T-cell (primary cell): Measurements from ENCODE around the gene FTL. TPM values are rescaled to one million over a fixed set of nuclear protein-coding genes. Genes with fewer than 3 reads are reported as not detected.

ENCODE experiments used
- ATAC-seq, 4 experiments: fragments of 200-7000 bp in 3 of 4; fragments of 150-1000 bp in 1 of 4; cut with Tn5 transposase; replicated peaks in 1 of 4; 1 replicate in 3 of 4; 2 replicates in 1 of 4; pipeline ENCODE4 v1.10.0; 2021; ENCODE audit warnings: moderate library complexity in 3 of 4, mild to moderate bottlenecking in 2 of 4, moderate number of reproducible peaks in 1 of 4
- CTCF ChIA-PET, 2 donors: fragments of 300-600 bp; sonication (Branson Sonifier 250); formaldehyde crosslinking; loops; one replicate each; lab custom pipeline; 2022; ENCODE audit warnings: antibody characterized with exemption in 2 of 2; lab: Charles Lee
- POLR2A ChIA-PET, 2 donors: fragments of 300-600 bp; sonication (Branson Sonifier 250); formaldehyde crosslinking; loops; one replicate each; lab custom pipeline; 2022; ENCODE audit warnings: antibody characterized with exemption in 2 of 2; lab: Charles Lee
- DNase-seq, 35 experiments: peaks; one replicate each; pipeline versions ENCODE4 v3.0.0 to v3.0.0-alpha.2; 2013 to 2023
- H3K27ac ChIP-seq: one replicate; pipeline ENCODE4 v1.5.1; 2013; ENCODE audit warnings: low read length
- H3K27me3 ChIP-seq, 2 experiments: replicated peaks in 1 of 2; 1 replicate in 1 of 2; 2 replicates in 1 of 2; pipeline versions ENCODE4 v1.6.1 to v1.7.0; 2013; ENCODE audit warnings: low read length in 1 of 2, mixed read lengths in 1 of 2; ENCODE audit not compliant: control insufficient read depth in 2 of 2, insufficient read depth in 2 of 2; ENCODE audit errors: extremely low read depth in 1 of 2
- H3K36me3 ChIP-seq, 2 donors: 1 replicate in 1 of 2; 2 replicates in 1 of 2; pipeline versions ENCODE4 v1.6.1 to v1.7.0; 2013; ENCODE audit warnings: low read length in 1 of 2; ENCODE audit not compliant: control insufficient read depth in 2 of 2, insufficient read depth in 1 of 2; ENCODE audit errors: extremely low read depth in 1 of 2
- H3K4me1 ChIP-seq, 2 experiments: 1 replicate in 1 of 2; 2 replicates in 1 of 2; pipeline versions ENCODE4 v1.6.1 to v1.7.0; 2013; ENCODE audit warnings: low read length in 2 of 2, mixed read lengths in 1 of 2; ENCODE audit not compliant: insufficient read depth in 2 of 2, control insufficient read depth in 1 of 2; ENCODE audit errors: extremely low read depth in 1 of 2
- H3K4me3 ChIP-seq, 2 donors: 1 replicate in 1 of 2; 2 replicates in 1 of 2; pipeline versions ENCODE4 v1.5.1 to v1.7.0; 2013; ENCODE audit warnings: mild to moderate bottlenecking in 2 of 2, low read length in 1 of 2, moderate library complexity in 1 of 2; ENCODE audit not compliant: control insufficient read depth in 1 of 2; ENCODE audit errors: extremely low read depth in 1 of 2
- H3K9me3 ChIP-seq: 2 replicates; pipeline ENCODE4 v1.7.0; 2013
- H3K27ac Mint-ChIP-seq, 2 donors: one replicate each; pipeline ENCODE4 v1.8.0; 2020 to 2021; ENCODE audit warnings: mild to moderate bottlenecking in 2 of 2, mixed read lengths in 2 of 2
- H3K27me3 Mint-ChIP-seq, 2 donors: one replicate each; pipeline ENCODE4 v1.8.0; 2021 to 2022; ENCODE audit warnings: mixed read lengths in 2 of 2
- H3K36me3 Mint-ChIP-seq: one replicate; pipeline ENCODE4 v1.8.0; 2021; ENCODE audit warnings: mixed read lengths
- H3K4me1 Mint-ChIP-seq, 3 donors: one replicate each; pipeline ENCODE4 v1.8.0; 2020 to 2022; ENCODE audit warnings: mixed read lengths in 3 of 3, mild to moderate bottlenecking in 1 of 3
- H3K4me3 Mint-ChIP-seq, 3 donors: one replicate each; pipeline ENCODE4 v1.8.0; 2020 to 2022; ENCODE audit warnings: mild to moderate bottlenecking in 3 of 3, mixed read lengths in 3 of 3, moderate library complexity in 3 of 3
- H3K9me3 Mint-ChIP-seq, 3 donors: one replicate each; pipeline ENCODE4 v1.8.0; 2020 to 2022; ENCODE audit warnings: mixed read lengths in 3 of 3
- WGBS: methylation state at CpG from one replicate; pipeline ENCODE4 v1.1.5; 2013; ENCODE audit warnings: missing lambda C conversion rate; ENCODE audit not compliant: insufficient coverage; 5-methylcytosine and 5-hydroxymethylcytosine counted together
- total RNA-seq, 35 experiments: library from RNA in 6 of 35; stranded (reverse) in 6 of 35; fragments of 120-200 nt in 1 of 35; gene quantifications; one replicate each; pipeline versions ENCODE4 v1.2.1 to v1.2.4 and lab custom pipeline; 2013 to 2026

Gene FTL
- total RNA-seq, 5 donors from 2014 or later (not counting 1 experiment from before 2014, with no cell fraction given): 594 to 1,085 (median 906) TPM

- no peak overlapping the region for H3K27ac Mint-ChIP-seq
Measured at GRCh38 chr19:48970923-48971395, 5.8 kb downstream of the FTL start.

GRCh38 chr19:48975947-48976847 is 11.1 kb downstream of the FTL start:
- CTCF ChIA-PET: interaction anchor here (0.6 to 1.2 kb wide), 4 partner anchors 8 to 17 kb away, joined by 4 to 10 read pairs (median 6); partner anchors contain the start of genes GYS1 (in 1 of the 2) and RUVBL2 (in 1 of the 2)
- DNase-seq: peak in 22 of 35 experiments; percentile 24 to 53 (median 42)
- Mint-ChIP-seq H3K4me3 (no peak overlapping the region), H3K27ac (no peak overlapping the region), H3K27me3 (no peaks in the 10 kb centered on the region), H3K9me3 (no peaks in the 10 kb centered on the region), H3K36me3 (peaks cover 22% of the 10 kb centered on the region), H3K4me1 (peaks cover under 1% of the 10 kb centered on the region in 3 donors)
- ATAC-seq: peak; percentile 65 to 83 (median 76)
- WGBS: 100% methylated on average over 1 of the region's 13 CpGs
- H3K27ac ChIP-seq: no peak overlapping the region
- POLR2A ChIA-PET: interaction anchor here (0.6 to 1.0 kb wide), 5 partner anchors 96 to 167 kb away, joined by 3 to 12 read pairs (median 7); no protein-coding TSS in a partner anchor
- H3K9me3 ChIP-seq: no peaks in the 10 kb centered on the region
- H3K27me3 ChIP-seq: no peaks in the 10 kb centered on the region
- H3K4me1 ChIP-seq: no peaks in the 10 kb centered on the region
- peaks cover 4 to 31% of the 10 kb centered on the region in 2 donors for H3K36me3 ChIP-seq
- no peak overlapping the region for H3K4me3 ChIP-seq

More at GRCh38 chr19:48970923-48971395, 5.8 kb downstream of the FTL start:
- Histone ChIP-seq H3K27ac (no peak overlapping the region), H3K27me3 (no peaks in the 10 kb centered on the region), H3K4me3 (no peak overlapping the region), H3K4me1 (peaks cover 5 to 20% of the 10 kb centered on the region in 2 experiments), H3K36me3 (peaks cover 16 to 63% of the 10 kb centered on the region in 2 donors), H3K9me3 (no peaks in the 10 kb centered on the region)
- no peaks in the 10 kb centered on the region for H3K27me3 Mint-ChIP-seq
- no peaks in the 10 kb centered on the region for H3K9me3 Mint-ChIP-seq
- H3K4me1 Mint-ChIP-seq: peaks cover 15 to 28% (median 24%) of the 10 kb centered on the region in 3 donors
- POLR2A ChIA-PET: no interaction called here
- H3K36me3 Mint-ChIP-seq: peaks cover 25% of the 10 kb centered on the region
- ATAC-seq (peak; percentile 80 to 84 (median 82)), DNase-seq (peak; percentile 51 to 92 (median 76))
- WGBS: 10% methylated on average over 10 of the region's 19 CpGs
- CTCF ChIA-PET: interaction anchor here (0.5 to 2.5 kb wide), 12 partner anchors 16 to 706 kb away, joined by 3 to 23 read pairs (median 4); partner anchors contain the start of genes GYS1 (in 2 of the 2), BAX (in 1 of the 2), DHDH (in 1 of the 2) and NUCB1 (in 1 of the 2)
- H3K4me3 Mint-ChIP-seq: no peak overlapping the region

GRCh38 chr19:48977061-48977460 is 12.0 kb downstream of the FTL start:
- Histone ChIP-seq H3K9me3 (no peaks in the 10 kb centered on the region), H3K27me3 (no peaks in the 10 kb centered on the region), H3K4me1 (no peaks in the 10 kb centered on the region), H3K36me3 (peaks cover 4 to 35% of the 10 kb centered on the region in 2 donors), H3K27ac (no peak overlapping the region), H3K4me3 (no peak overlapping the region)
- peaks cover 24% of the 10 kb centered on the region for H3K36me3 Mint-ChIP-seq
- POLR2A ChIA-PET: interaction anchor here in 1 of 2 donors (0.6 kb wide), 1 partner anchor 312 kb away, joined by 3 read pairs; no protein-coding TSS in a partner anchor
- ATAC-seq (no peak), DNase-seq (no peak)
- no peaks in the 10 kb centered on the region for H3K9me3 Mint-ChIP-seq
- WGBS: 100% methylated on average over 1 of the region's 2 CpGs
- H3K4me1 Mint-ChIP-seq: no peaks in the 10 kb centered on the region
- CTCF ChIA-PET: interaction anchor here in 1 of 2 donors (1.2 kb wide), 1 partner anchor 16 kb away, joined by 4 read pairs; the partner anchor contains the start of genes GYS1 and RUVBL2
- no peak overlapping the region for H3K4me3 Mint-ChIP-seq
- no peaks in the 10 kb centered on the region for H3K27me3 Mint-ChIP-seq
- no peak overlapping the region for H3K27ac Mint-ChIP-seq

GRCh38 chr19:48982280-48982679 is 17.2 kb downstream of the FTL start:
- WGBS: 100% methylated on average over 2 of the region's 9 CpGs
- ChIA-PET POLR2A (no interaction called here), CTCF (interaction anchor here (0.5 to 1.8 kb wide), 2 partner anchors 11 to 21 kb away, joined by 5 to 16 read pairs; partner anchors contain the start of genes GYS1 (in 1 of the 2) and RUVBL2 (in 1 of the 2))
- no peaks in the 10 kb centered on the region for H3K27me3 Mint-ChIP-seq
- peaks cover 30% of the 10 kb centered on the region for H3K36me3 Mint-ChIP-seq
- no peak for ATAC-seq
- peaks cover 0 to under 1% (median 0%) of the 10 kb centered on the region in 3 donors for H3K4me1 Mint-ChIP-seq
- H3K27ac Mint-ChIP-seq: no peak overlapping the region
- no peaks in the 10 kb centered on the region for H3K9me3 Mint-ChIP-seq
- DNase-seq: no peak
- no peak overlapping the region for H3K4me3 Mint-ChIP-seq
- Histone ChIP-seq H3K9me3 (no peaks in the 10 kb centered on the region), H3K4me3 (no peak overlapping the region), H3K36me3 (peaks cover 8 to 26% of the 10 kb centered on the region in 2 donors), H3K27me3 (no peaks in the 10 kb centered on the region), H3K27ac (no peak overlapping the region), H3K4me1 (no peaks in the 10 kb centered on the region)

- H3K27me3 ChIP-seq: no peaks in the 10 kb centered on the region
- no peak overlapping the region for H3K4me3 Mint-ChIP-seq
- peaks cover 5 to 20% (median 8%) of the 10 kb centered on the region in 3 donors for H3K4me1 Mint-ChIP-seq
- H3K4me1 ChIP-seq: peaks cover 0 to 3% of the 10 kb centered on the region in 2 experiments
- WGBS: 95% methylated on average over 13 of the region's 13 CpGs
- H3K4me3 ChIP-seq: no peak overlapping the region
- H3K27ac ChIP-seq: no peak overlapping the region
- ChIA-PET CTCF (no interaction called here), POLR2A (interaction anchor here in 1 of 2 donors (0.6 kb wide), 1 partner anchor 216 kb away, joined by 3 read pairs; no protein-coding TSS in a partner anchor)
- H3K36me3 ChIP-seq: peaks cover 4 to 25% of the 10 kb centered on the region in 2 donors
- H3K9me3 ChIP-seq: no peaks in the 10 kb centered on the region
- H3K9me3 Mint-ChIP-seq: no peaks in the 10 kb centered on the region
- peaks cover 34% of the 10 kb centered on the region for H3K36me3 Mint-ChIP-seq
- no peak overlapping the region for H3K27ac Mint-ChIP-seq
- DNase-seq (no peak), ATAC-seq (no peak)
- H3K27me3 Mint-ChIP-seq: no peaks in the 10 kb centered on the region
Measured at GRCh38 chr19:48985711-48986110, 20.6 kb downstream of the FTL start.

GRCh38 chr19:48986211-48986610 is 21.1 kb downstream of the FTL start:
- H3K9me3 ChIP-seq: no peaks in the 10 kb centered on the region
- H3K4me1 ChIP-seq: peaks cover 0 to 8% of the 10 kb centered on the region in 2 experiments
- Mint-ChIP-seq H3K4me3 (no peak overlapping the region), H3K9me3 (no peaks in the 10 kb centered on the region), H3K4me1 (peaks cover 8 to 25% (median 12%) of the 10 kb centered on the region in 3 donors), H3K27ac (no peak overlapping the region), H3K36me3 (peaks cover 34% of the 10 kb centered on the region), H3K27me3 (no peaks in the 10 kb centered on the region)
- no peak for DNase-seq
- no peak overlapping the region for H3K27ac ChIP-seq
- 83% methylated on average over 1 of the region's 3 CpGs for WGBS
- POLR2A ChIA-PET: interaction anchor here in 1 of 2 donors (0.6 kb wide), 2 partner anchors 112 to 217 kb away, joined by 3 read pairs; no protein-coding TSS in a partner anchor
- H3K27me3 ChIP-seq: no peaks in the 10 kb centered on the region
- peaks cover 4 to 25% of the 10 kb centered on the region in 2 donors for H3K36me3 ChIP-seq
- H3K4me3 ChIP-seq: no peak overlapping the region
- CTCF ChIA-PET: no interaction called here
- ATAC-seq: no peak
